ENCODE measurements around the gene ATP9B. TPM values are rescaled to one million over a fixed set of nuclear protein-coding genes. Genes with fewer than 3 reads are reported as not detected.
A peak's percentile ranks its signal among the peaks of the same experiment; 100 is the strongest.

Gene ATP9B, protein sequence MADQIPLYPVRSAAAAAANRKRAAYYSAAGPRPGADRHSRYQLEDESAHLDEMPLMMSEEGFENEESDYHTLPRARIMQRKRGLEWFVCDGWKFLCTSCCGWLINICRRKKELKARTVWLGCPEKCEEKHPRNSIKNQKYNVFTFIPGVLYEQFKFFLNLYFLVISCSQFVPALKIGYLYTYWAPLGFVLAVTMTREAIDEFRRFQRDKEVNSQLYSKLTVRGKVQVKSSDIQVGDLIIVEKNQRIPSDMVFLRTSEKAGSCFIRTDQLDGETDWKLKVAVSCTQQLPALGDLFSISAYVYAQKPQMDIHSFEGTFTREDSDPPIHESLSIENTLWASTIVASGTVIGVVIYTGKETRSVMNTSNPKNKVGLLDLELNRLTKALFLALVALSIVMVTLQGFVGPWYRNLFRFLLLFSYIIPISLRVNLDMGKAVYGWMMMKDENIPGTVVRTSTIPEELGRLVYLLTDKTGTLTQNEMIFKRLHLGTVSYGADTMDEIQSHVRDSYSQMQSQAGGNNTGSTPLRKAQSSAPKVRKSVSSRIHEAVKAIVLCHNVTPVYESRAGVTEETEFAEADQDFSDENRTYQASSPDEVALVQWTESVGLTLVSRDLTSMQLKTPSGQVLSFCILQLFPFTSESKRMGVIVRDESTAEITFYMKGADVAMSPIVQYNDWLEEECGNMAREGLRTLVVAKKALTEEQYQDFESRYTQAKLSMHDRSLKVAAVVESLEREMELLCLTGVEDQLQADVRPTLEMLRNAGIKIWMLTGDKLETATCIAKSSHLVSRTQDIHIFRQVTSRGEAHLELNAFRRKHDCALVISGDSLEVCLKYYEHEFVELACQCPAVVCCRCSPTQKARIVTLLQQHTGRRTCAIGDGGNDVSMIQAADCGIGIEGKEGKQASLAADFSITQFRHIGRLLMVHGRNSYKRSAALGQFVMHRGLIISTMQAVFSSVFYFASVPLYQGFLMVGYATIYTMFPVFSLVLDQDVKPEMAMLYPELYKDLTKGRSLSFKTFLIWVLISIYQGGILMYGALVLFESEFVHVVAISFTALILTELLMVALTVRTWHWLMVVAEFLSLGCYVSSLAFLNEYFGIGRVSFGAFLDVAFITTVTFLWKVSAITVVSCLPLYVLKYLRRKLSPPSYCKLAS
- 19.2 and 34.1 TPM in 2 replicates for total RNA-seq (ENCODE audit: low replicate concordance)
- long read RNA-seq, full-length matches to known transcripts = 10 of 34 reads
- long read RNA-seq, partial matches to known transcripts = 13 of 34 reads
- long read RNA-seq, other reads (novel, unspliced or antisense) = 11 of 34 reads

DNA sequence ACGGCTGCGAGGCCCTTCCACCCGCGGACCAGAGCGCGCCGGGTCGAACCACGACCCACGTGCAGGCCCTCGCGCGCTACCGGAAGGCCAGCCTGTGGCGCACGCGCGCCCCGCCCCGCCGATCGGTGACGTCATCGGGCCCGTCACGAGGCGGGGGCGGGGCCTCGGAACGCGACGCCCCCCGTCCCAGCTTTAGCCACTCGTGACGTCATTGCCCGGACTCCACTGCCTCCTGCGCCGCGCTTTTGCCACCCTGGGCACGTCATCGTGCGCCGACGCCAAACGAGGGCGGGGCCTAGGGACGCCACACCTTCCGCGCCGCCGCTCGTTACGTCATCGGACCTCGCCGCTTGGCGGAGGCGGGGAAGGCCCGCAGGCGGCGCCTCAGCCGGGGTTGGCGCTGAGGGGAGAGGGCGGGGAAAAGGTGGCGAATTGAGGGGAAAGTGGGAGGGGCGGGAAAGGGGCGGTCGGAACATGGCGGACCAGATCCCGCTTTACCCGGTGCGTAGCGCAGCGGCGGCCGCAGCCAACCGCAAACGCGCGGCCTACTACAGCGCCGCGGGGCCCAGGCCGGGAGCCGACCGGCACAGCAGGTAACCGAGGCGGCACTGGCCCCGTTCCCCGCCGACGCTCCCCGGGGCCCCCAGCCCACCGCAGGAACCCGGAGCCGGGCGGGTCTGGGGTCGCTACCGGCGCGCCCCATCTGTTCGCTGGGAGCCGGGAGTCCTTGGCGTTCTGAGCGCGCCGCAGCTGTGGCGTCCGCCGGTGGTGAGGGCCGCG is at the start of gene ATP9B:
TSS of gene ATP9B (plus strand) at position 458 of the 780 bp plus-strand sequence. CDS start at position 475, 17 bp downstream.
- peak within 1 kb of the TSS; percentile 94 for H3K4me3 Mint-ChIP-seq
- peak within 1 kb of the TSS; percentile 94 for H3K27ac Mint-ChIP-seq
- H3K4me1 Mint-ChIP-seq (ENCODE audit: unreplicated experiment) = no peaks in the 10 kb centered on the region
- DNase-seq (ENCODE audit: extremely low spot score, unreplicated experiment) = peak; percentile 100
- peaks cover 22% of the 10 kb centered on the region for H3K27me3 Mint-ChIP-seq
- peaks cover 14% of the 10 kb centered on the region for H3K36me3 Mint-ChIP-seq
- H3K9me3 Mint-ChIP-seq = peaks cover 28% of the 10 kb centered on the region
- TF ChIP-seq, protein P1, sequence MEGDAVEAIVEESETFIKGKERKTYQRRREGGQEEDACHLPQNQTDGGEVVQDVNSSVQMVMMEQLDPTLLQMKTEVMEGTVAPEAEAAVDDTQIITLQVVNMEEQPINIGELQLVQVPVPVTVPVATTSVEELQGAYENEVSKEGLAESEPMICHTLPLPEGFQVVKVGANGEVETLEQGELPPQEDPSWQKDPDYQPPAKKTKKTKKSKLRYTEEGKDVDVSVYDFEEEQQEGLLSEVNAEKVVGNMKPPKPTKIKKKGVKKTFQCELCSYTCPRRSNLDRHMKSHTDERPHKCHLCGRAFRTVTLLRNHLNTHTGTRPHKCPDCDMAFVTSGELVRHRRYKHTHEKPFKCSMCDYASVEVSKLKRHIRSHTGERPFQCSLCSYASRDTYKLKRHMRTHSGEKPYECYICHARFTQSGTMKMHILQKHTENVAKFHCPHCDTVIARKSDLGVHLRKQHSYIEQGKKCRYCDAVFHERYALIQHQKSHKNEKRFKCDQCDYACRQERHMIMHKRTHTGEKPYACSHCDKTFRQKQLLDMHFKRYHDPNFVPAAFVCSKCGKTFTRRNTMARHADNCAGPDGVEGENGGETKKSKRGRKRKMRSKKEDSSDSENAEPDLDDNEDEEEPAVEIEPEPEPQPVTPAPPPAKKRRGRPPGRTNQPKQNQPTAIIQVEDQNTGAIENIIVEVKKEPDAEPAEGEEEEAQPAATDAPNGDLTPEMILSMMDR (conservative IDR thresholded peaks at IDR 0.05) = no peak

DNA sequence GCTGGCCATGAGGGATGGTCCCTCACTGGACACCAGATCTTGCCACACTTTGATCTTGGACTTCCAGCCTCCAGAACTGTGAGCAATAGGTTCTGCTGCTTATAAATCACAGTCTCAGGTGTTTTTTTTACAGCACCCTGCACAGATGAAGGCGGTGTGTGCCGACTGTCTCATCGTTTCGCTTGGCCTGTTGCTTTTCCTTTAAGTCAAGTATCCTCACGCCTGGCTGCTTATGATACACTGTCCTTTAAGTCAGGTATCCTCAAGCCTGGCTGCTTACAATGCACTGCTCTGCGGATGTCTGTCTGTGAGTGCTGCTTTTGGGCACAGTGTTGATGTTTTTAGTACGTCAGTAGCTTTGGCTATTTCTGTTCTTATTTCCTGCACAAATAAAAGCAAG is 49.3 kb upstream of the ATP9B start:
- no peaks in the 10 kb centered on the region for H3K4me1 Mint-ChIP-seq (ENCODE audit: unreplicated experiment)
- H3K27ac Mint-ChIP-seq = no peak overlapping the region
- peaks cover 3% of the 10 kb centered on the region for H3K27me3 Mint-ChIP-seq
- TF ChIP-seq, protein P1 (conservative IDR thresholded peaks at IDR 0.05) = no peak
- no peak for DNase-seq (ENCODE audit: extremely low spot score, unreplicated experiment)
- H3K9me3 Mint-ChIP-seq = no peaks in the 10 kb centered on the region
- H3K36me3 Mint-ChIP-seq = no peaks in the 10 kb centered on the region
- no peak overlapping the region for H3K4me3 Mint-ChIP-seq

DNA sequence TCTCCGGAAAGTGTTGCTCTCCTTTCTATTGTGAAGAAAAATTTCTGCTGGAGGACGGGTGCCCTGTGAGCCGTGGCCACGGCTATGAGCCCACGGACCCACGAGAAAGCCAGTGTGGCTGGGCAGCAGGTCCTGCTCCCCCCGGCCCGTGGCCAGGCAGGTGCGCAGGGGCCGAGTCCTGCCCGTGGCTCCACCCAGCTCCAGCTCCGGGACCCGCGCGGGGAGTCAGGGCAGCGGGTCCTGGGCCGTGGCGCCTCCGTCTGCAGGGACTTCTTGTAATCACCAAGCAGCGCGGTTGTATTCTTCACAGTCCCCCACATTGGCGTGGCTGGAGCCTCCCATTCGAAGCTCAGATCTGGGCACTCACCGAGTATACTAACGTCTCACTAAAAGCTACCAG is 46.6 kb upstream of the ATP9B start:
- no peaks in the 10 kb centered on the region for H3K36me3 Mint-ChIP-seq
- H3K4me3 Mint-ChIP-seq = no peak overlapping the region
- peaks cover under 1% of the 10 kb centered on the region for H3K9me3 Mint-ChIP-seq
- TF ChIP-seq, protein P1 (conservative IDR thresholded peaks at IDR 0.05) = no peak
- DNase-seq (ENCODE audit: extremely low spot score, unreplicated experiment) = no peak
- peaks cover 3% of the 10 kb centered on the region for H3K27me3 Mint-ChIP-seq
- no peak overlapping the region for H3K27ac Mint-ChIP-seq
- H3K4me1 Mint-ChIP-seq (ENCODE audit: unreplicated experiment) = no peaks in the 10 kb centered on the region

DNA sequence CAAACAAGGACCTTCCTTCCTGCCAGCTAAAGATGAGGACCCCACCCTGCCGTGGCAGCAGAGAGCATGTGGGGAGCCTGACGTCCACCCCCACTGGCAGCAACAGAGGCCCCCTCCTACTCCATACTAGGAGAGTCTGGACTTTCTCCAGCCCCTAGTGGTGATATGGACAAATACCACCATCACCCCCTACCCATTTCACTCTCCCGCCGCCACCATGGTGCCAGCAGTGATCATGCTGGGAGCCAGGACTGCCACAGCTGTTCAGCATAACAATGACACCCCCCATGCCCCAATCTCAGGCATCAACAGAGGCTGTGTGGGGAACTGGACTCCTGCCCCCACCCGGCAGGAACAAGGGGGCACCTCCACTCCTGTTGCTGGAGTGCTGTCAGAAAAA is 42.7 kb upstream of the ATP9B start:
- TF ChIP-seq, protein P1 (conservative IDR thresholded peaks at IDR 0.05) = peak; percentile 57
- H3K9me3 Mint-ChIP-seq = peaks cover 13% of the 10 kb centered on the region
- no peak overlapping the region for H3K4me3 Mint-ChIP-seq
- no peak for DNase-seq (ENCODE audit: extremely low spot score, unreplicated experiment)
- H3K27ac Mint-ChIP-seq = no peak overlapping the region
- H3K27me3 Mint-ChIP-seq = no peaks in the 10 kb centered on the region
- no peaks in the 10 kb centered on the region for H3K4me1 Mint-ChIP-seq (ENCODE audit: unreplicated experiment)
- H3K36me3 Mint-ChIP-seq = no peaks in the 10 kb centered on the region
